Measurements from ENCODE around the gene KRT14. TPM values are rescaled to one million over a fixed set of nuclear protein-coding genes. Genes with fewer than 3 reads are reported as not detected.
A peak's percentile ranks its signal among the peaks of the same experiment; 100 is the strongest.
"Not testable (repeated sequence)": the region's sequence is repeated elsewhere in the genome, so short reads cannot be mapped to it uniquely, and the experiment has no call there.

The KRT14 gene
- polyA plus RNA-seq, 6 donors from 2014 or later = not detected

GRCh38 chr17:41583137-41584127, 3.3 kb downstream of the KRT14 start:
- DNase-seq (no peak), ATAC-seq (ENCODE audit: low read depth in 2 of 2) (no peak)
- no peaks in the 10 kb centered on the region for H3K36me3 Mint-ChIP-seq
- peaks cover 0 to 2% (median 0%) of the 10 kb centered on the region in 7 donors for H3K9me3 Mint-ChIP-seq
- peak overlapping the region in 1 of 8 donors; percentile 25 for H3K4me3 Mint-ChIP-seq
- no peak overlapping the region for H3K27ac Mint-ChIP-seq
- peaks cover 9 to 58% (median 51%) of the 10 kb centered on the region in 3 donors for H3K27me3 Mint-ChIP-seq
- peaks cover 0 to 2% (median 0%) of the 10 kb centered on the region in 3 donors for H3K4me1 Mint-ChIP-seq

GRCh38 chr17:41582061-41582968, 4.4 kb downstream of the KRT14 start:
- ATAC-seq (ENCODE audit: low read depth in 2 of 2); DNase-seq; H3K9me3 Mint-ChIP-seq; H3K36me3 Mint-ChIP-seq; H3K4me3 Mint-ChIP-seq; H3K4me1 Mint-ChIP-seq; H3K27ac Mint-ChIP-seq: not testable (repeated sequence)
- peaks cover 16 to 69% (median 60%) of the 10 kb centered on the region in 3 donors for H3K27me3 Mint-ChIP-seq

- H3K27me3 Mint-ChIP-seq = peaks cover 20 to 77% (median 62%) of the 10 kb centered on the region in 3 donors
- no peak overlapping the region for H3K27ac Mint-ChIP-seq
- ATAC-seq (ENCODE audit: low read depth in 2 of 2) (no peak), DNase-seq (no peak)
- H3K36me3 Mint-ChIP-seq = peaks cover 0 to 7% of the 10 kb centered on the region in 2 donors
- peaks cover 0 to 3% (median 2%) of the 10 kb centered on the region in 7 donors for H3K9me3 Mint-ChIP-seq
- H3K4me3 Mint-ChIP-seq = no peak overlapping the region
- peaks cover 0 to 2% (median 0%) of the 10 kb centered on the region in 3 donors for H3K4me1 Mint-ChIP-seq
These were observed 5.2 kb downstream of the KRT14 start for GRCh38 chr17:41581366-41582060.

GRCh38 chr17:41580687-41581365, 5.9 kb downstream of the KRT14 start:
- peaks cover 20 to 82% (median 68%) of the 10 kb centered on the region in 3 donors for H3K27me3 Mint-ChIP-seq
- peaks cover 0 to 3% (median 2%) of the 10 kb centered on the region in 7 donors for H3K9me3 Mint-ChIP-seq
- no peak overlapping the region for H3K27ac Mint-ChIP-seq

GRCh38 chr17:41580244-41580575, 6.5 kb downstream of the KRT14 start:
- H3K4me3 Mint-ChIP-seq = no peak overlapping the region
- H3K9me3 Mint-ChIP-seq = peaks cover 0 to 3% (median 2%) of the 10 kb centered on the region in 7 donors
- no peak for DNase-seq
- H3K27ac Mint-ChIP-seq = peak overlapping the region in 1 of 6 donors; percentile 70
- H3K36me3 Mint-ChIP-seq = peaks cover 0 to 7% of the 10 kb centered on the region in 2 donors
- no peak for ATAC-seq (ENCODE audit: low read depth in 2 of 2)
- peaks cover 20 to 76% (median 73%) of the 10 kb centered on the region in 3 donors for H3K27me3 Mint-ChIP-seq
- peaks cover 0 to 2% (median 0%) of the 10 kb centered on the region in 3 donors for H3K4me1 Mint-ChIP-seq

More at GRCh38 chr17:41580687-41581365, 5.9 kb downstream of the KRT14 start:
- Mint-ChIP-seq H3K36me3 (peaks cover 0 to 7% of the 10 kb centered on the region in 2 donors), H3K4me1 (peaks cover 0 to 2% (median 0%) of the 10 kb centered on the region in 3 donors), H3K4me3 (no peak overlapping the region)
- DNase-seq (no peak), ATAC-seq (ENCODE audit: low read depth in 2 of 2) (no peak)

GRCh38 chr17:41579484-41580243, 7.0 kb downstream of the KRT14 start:
- peaks cover 20 to 76% (median 76%) of the 10 kb centered on the region in 3 donors for H3K27me3 Mint-ChIP-seq
- DNase-seq (no peak), ATAC-seq (ENCODE audit: low read depth in 2 of 2) (peak; percentile 45 to 52)
- no peak overlapping the region for H3K4me3 Mint-ChIP-seq
- H3K4me1 Mint-ChIP-seq = peaks cover 0 to 2% (median 0%) of the 10 kb centered on the region in 3 donors
- H3K36me3 Mint-ChIP-seq = peaks cover 0 to 7% of the 10 kb centered on the region in 2 donors
- peak overlapping the region in 1 of 6 donors; percentile 85 for H3K27ac Mint-ChIP-seq
- peaks cover 0 to 3% (median 2%) of the 10 kb centered on the region in 7 donors for H3K9me3 Mint-ChIP-seq

GRCh38 chr17:41578971-41579370, 7.7 kb downstream of the KRT14 start:
- Mint-ChIP-seq H3K4me1 (peaks cover 0 to 2% (median 0%) of the 10 kb centered on the region in 3 donors), H3K4me3 (no peak overlapping the region), H3K36me3 (peaks cover 0 to 7% of the 10 kb centered on the region in 2 donors), H3K27me3 (peaks cover 16 to 76% (median 71%) of the 10 kb centered on the region in 3 donors), H3K27ac (no peak overlapping the region), H3K9me3 (peaks cover 0 to 3% (median 2%) of the 10 kb centered on the region in 7 donors)
- no peak for ATAC-seq (ENCODE audit: low read depth in 2 of 2)
- no peak for DNase-seq

- ATAC-seq (ENCODE audit: low read depth in 2 of 2) = no peak
- H3K4me3 Mint-ChIP-seq = no peak overlapping the region
- DNase-seq = no peak
- peaks cover 16 to 75% (median 69%) of the 10 kb centered on the region in 3 donors for H3K27me3 Mint-ChIP-seq
- H3K4me1 Mint-ChIP-seq = peaks cover 0 to 2% (median 0%) of the 10 kb centered on the region in 3 donors
- no peak overlapping the region for H3K27ac Mint-ChIP-seq
- H3K9me3 Mint-ChIP-seq = peaks cover 0 to 3% (median 2%) of the 10 kb centered on the region in 7 donors
- peaks cover 0 to 7% of the 10 kb centered on the region in 2 donors for H3K36me3 Mint-ChIP-seq
These were observed 8.2 kb downstream of the KRT14 start for GRCh38 chr17:41578538-41578937.

- not testable (repeated sequence) for ATAC-seq (ENCODE audit: low read depth in 2 of 2); H3K9me3 Mint-ChIP-seq; H3K27ac Mint-ChIP-seq; H3K36me3 Mint-ChIP-seq; H3K4me3 Mint-ChIP-seq; DNase-seq; H3K4me1 Mint-ChIP-seq
- H3K27me3 Mint-ChIP-seq = peaks cover 26 to 69% (median 67%) of the 10 kb centered on the region in 3 donors
These were observed 10.0 kb downstream of the KRT14 start for GRCh38 chr17:41576740-41577139.

- ATAC-seq (ENCODE audit: low read depth in 2 of 2) = no peak
- Mint-ChIP-seq H3K4me3 (no peak overlapping the region), H3K27ac (no peak overlapping the region), H3K36me3 (peaks cover 0 to 7% of the 10 kb centered on the region in 2 donors), H3K27me3 (peaks cover 33 to 76% (median 69%) of the 10 kb centered on the region in 3 donors), H3K4me1 (peaks cover 0 to 2% (median 0%) of the 10 kb centered on the region in 3 donors), H3K9me3 (peaks cover 0 to 3% (median 2%) of the 10 kb centered on the region in 7 donors)
- no peak for DNase-seq
These were observed 11.4 kb downstream of the KRT14 start for GRCh38 chr17:41575336-41575735.

GRCh38 chr17:41571561-41572434, 14.9 kb downstream of the KRT14 start, which contains the start of gene KRT9:
Gene KRT9 (minus strand): TSS chr17:41572059. CDS start chr17:41571992, 67 bp downstream.
- H3K4me1 Mint-ChIP-seq = peaks cover 7 to 10% (median 9%) of the 10 kb centered on the region in 3 donors
- peak within 1 kb of the TSS in 1 of 8 donors; percentile 25 for H3K4me3 Mint-ChIP-seq
- no peak within 1 kb of the TSS for H3K27ac Mint-ChIP-seq
- ATAC-seq (ENCODE audit: low read depth in 2 of 2) = no peak
- H3K27me3 Mint-ChIP-seq = peaks cover 24 to 60% (median 48%) of the 10 kb centered on the region in 3 donors
- peaks cover 0 to 9% of the 10 kb centered on the region in 2 donors for H3K36me3 Mint-ChIP-seq
- H3K9me3 Mint-ChIP-seq = peaks cover 8 to 21% (median 13%) of the 10 kb centered on the region in 7 donors
- no peak for DNase-seq
